Right lobe of liver (tissue), 4 donors: ENCODE measurements around the gene AKR1C2.
"Not testable (repeated sequence)": the region's sequence is repeated elsewhere in the genome, so short reads cannot be mapped to it uniquely, and the experiment has no call there.

Experiments
- CTCF ChIP-seq, 4 donors: fragments of 200-600 bp in 3 of 4; fragments of 450-650 bp in 1 of 4; IDR thresholded peaks; one replicate each; pipeline versions ENCODE4 v1.5.1 to v1.8.0; 2016 to 2022; ENCODE audit warnings: antibody characterized with exemption in 4 of 4, mild to moderate bottlenecking in 2 of 4
- POLR2A ChIP-seq: fragments of 450-650 bp; IDR thresholded peaks from one replicate; pipeline ENCODE4 v1.6.1; 2017; ENCODE audit warnings: antibody characterized with exemption, mild to moderate bottlenecking
- donor health status: DM: no; HTN: no; CAD: no.
- donor health status: DM: no; HTN: no; CAD: no.
- donor health status: DM: no; HTN: yes; CAD: no.

DNA sequence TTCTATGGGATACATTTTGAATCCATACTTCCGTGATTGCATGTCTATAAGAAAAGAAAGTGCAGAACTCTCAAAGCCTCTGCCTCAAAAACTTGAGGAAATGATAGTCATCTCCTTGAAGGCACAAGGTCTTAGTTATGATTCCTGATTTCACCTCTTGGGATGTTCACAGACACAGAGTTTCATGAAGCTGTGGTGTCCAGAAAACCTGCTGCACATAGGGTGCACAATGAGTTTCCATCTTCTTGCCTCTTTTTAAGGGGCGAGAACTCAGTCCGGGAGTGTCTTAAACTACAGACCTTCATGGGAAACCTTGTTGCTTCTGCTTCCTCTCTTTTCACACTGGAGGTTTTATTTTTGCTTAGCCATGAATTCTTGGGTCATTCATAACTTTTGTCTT lies 36.5 kb downstream of the AKR1C2 start:
- not testable (repeated sequence) for TF ChIP-seq CTCF (IDR thresholded peaks at IDR 0.05); POLR2A
